Measurements from ENCODE around the gene GPC6.

Gene GPC6

DNA sequence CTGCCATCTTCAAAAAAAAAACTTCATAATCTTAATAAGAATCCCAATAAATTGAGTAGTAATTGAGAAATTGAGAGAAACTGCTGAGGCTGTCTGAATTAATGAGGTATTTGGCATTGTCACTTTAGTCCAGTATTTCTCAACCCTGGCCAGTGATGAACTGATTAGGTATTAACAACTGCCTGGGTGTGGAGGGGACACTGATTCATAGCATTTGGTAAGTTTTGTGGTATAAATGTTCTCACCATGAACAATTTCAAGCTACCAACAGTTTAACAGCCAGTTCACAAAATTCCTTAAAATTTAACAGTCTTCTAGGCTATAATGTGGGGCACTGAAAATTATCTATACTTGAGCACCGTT is 18.3 kb downstream of the GPC6 start:
- Histone ChIP-seq H3K27me3 (ENCODE audit: insufficient read depth, low read length, poor library complexity, severe bottlenecking) (no peaks in the 10 kb centered on the region), H3K9ac (ENCODE audit: low read depth, low read length, poor library complexity, severe bottlenecking) (no peak overlapping the region), H3K4me2 (ENCODE audit: low read depth, low read length, poor library complexity, severe bottlenecking) (no peak overlapping the region), H3K79me2 (ENCODE audit: insufficient read depth, low read length) (no peaks in the 10 kb centered on the region), H3K4me3 (ENCODE audit: low read length, poor library complexity, severe bottlenecking) (no peak overlapping the region), H3F3A (ENCODE audit: low read depth) (no peaks in the 10 kb centered on the region), H4K20me1 (ENCODE audit: insufficient read depth, low read length, poor library complexity, severe bottlenecking) (no peaks in the 10 kb centered on the region), H2AFZ (ENCODE audit: low read length) (no peak overlapping the region), H3K4me1 (ENCODE audit: insufficient read depth, low read length, poor library complexity, severe bottlenecking) (no peaks in the 10 kb centered on the region), H3K9me3 (ENCODE audit: insufficient read depth, low read depth, low read length) (no peaks in the 10 kb centered on the region), H3K9me2 (replicated peaks; ENCODE audit: low read depth, low read length) (no peaks in the 10 kb centered on the region), H3K36me3 (ENCODE audit: insufficient read depth, low read length) (no peaks in the 10 kb centered on the region)
- TF ChIP-seq EZH2phosphoT487 (IDR thresholded peaks at IDR 0.05; ENCODE audit: borderline replicate concordance) = no peak
- TF ChIP-seq, protein P1, sequence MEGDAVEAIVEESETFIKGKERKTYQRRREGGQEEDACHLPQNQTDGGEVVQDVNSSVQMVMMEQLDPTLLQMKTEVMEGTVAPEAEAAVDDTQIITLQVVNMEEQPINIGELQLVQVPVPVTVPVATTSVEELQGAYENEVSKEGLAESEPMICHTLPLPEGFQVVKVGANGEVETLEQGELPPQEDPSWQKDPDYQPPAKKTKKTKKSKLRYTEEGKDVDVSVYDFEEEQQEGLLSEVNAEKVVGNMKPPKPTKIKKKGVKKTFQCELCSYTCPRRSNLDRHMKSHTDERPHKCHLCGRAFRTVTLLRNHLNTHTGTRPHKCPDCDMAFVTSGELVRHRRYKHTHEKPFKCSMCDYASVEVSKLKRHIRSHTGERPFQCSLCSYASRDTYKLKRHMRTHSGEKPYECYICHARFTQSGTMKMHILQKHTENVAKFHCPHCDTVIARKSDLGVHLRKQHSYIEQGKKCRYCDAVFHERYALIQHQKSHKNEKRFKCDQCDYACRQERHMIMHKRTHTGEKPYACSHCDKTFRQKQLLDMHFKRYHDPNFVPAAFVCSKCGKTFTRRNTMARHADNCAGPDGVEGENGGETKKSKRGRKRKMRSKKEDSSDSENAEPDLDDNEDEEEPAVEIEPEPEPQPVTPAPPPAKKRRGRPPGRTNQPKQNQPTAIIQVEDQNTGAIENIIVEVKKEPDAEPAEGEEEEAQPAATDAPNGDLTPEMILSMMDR (conservative IDR thresholded peaks at IDR 0.05; ENCODE audit: low read length) = no peak

DNA sequence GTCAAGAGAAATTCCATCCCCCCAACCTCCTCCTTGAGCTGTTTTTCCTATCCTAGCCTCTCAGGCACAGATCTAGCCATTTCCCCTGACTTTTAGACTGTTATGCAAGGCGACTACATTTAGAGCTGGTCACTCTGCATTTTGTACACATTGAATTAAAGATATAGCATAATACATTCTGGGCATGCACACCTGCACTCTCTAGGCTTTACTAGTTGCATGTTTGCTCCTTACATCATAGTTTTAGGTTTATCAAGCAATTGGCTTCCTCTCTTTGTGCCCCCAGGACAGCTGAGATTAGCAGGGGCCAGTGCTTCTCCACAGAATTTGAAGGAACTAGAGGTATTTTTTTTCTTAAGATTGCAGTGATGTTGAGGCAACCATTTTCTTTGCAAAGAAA is 19.5 kb downstream of the GPC6 start:
- H3K9me2 ChIP-seq (replicated peaks; ENCODE audit: low read depth, low read length) = no peaks in the 10 kb centered on the region
- no peak overlapping the region for H2AFZ ChIP-seq (ENCODE audit: low read length)
- H3K9me3 ChIP-seq (ENCODE audit: insufficient read depth, low read depth, low read length) = no peaks in the 10 kb centered on the region
- H3K27me3 ChIP-seq (ENCODE audit: insufficient read depth, low read length, poor library complexity, severe bottlenecking) = no peaks in the 10 kb centered on the region
- H3K4me1 ChIP-seq (ENCODE audit: insufficient read depth, low read length, poor library complexity, severe bottlenecking) = no peaks in the 10 kb centered on the region
- H3K4me2 ChIP-seq (ENCODE audit: low read depth, low read length, poor library complexity, severe bottlenecking) = no peak overlapping the region
- TF ChIP-seq EZH2phosphoT487 (IDR thresholded peaks at IDR 0.05; ENCODE audit: borderline replicate concordance) = no peak
- TF ChIP-seq, protein P1 (conservative IDR thresholded peaks at IDR 0.05; ENCODE audit: low read length) = no peak
- H3K79me2 ChIP-seq (ENCODE audit: insufficient read depth, low read length) = no peaks in the 10 kb centered on the region
- no peak overlapping the region for H3K4me3 ChIP-seq (ENCODE audit: low read length, poor library complexity, severe bottlenecking)
- H3K36me3 ChIP-seq (ENCODE audit: insufficient read depth, low read length) = no peaks in the 10 kb centered on the region
- no peaks in the 10 kb centered on the region for H4K20me1 ChIP-seq (ENCODE audit: insufficient read depth, low read length, poor library complexity, severe bottlenecking)
- no peaks in the 10 kb centered on the region for H3F3A ChIP-seq (ENCODE audit: low read depth)
- H3K9ac ChIP-seq (ENCODE audit: low read depth, low read length, poor library complexity, severe bottlenecking) = no peak overlapping the region

DNA sequence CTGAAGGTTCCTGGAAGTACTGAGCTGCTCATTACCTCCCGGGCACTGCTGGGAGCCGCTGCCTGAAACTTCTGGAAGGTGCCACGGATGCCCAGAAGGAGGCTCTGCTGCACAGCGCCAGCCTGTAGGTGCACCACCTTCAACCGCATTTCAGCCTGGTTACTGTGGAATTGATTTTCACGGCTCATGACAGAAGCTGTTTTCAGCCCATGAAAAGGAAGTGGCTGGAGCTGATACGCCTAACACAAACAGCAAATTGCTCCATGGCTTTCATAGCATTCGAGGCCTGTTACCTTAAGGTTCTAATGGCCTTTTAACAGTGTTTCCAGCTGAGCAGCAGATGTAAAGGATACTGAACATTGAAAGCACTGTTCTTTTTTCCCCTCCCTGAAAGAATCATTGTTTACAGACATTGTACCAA is 22.0 kb downstream of the GPC6 start:
- no peaks in the 10 kb centered on the region for H3K4me1 ChIP-seq (ENCODE audit: insufficient read depth, low read length, poor library complexity, severe bottlenecking)
- no peak overlapping the region for H3K4me3 ChIP-seq (ENCODE audit: low read length, poor library complexity, severe bottlenecking)
- H3F3A ChIP-seq (ENCODE audit: low read depth) = no peaks in the 10 kb centered on the region
- no peak for TF ChIP-seq EZH2phosphoT487 (IDR thresholded peaks at IDR 0.05; ENCODE audit: borderline replicate concordance)
- TF ChIP-seq, protein P1 (conservative IDR thresholded peaks at IDR 0.05; ENCODE audit: low read length) = peak; percentile 36
- H3K79me2 ChIP-seq (ENCODE audit: insufficient read depth, low read length) = no peaks in the 10 kb centered on the region
- no peaks in the 10 kb centered on the region for H3K9me2 ChIP-seq (replicated peaks; ENCODE audit: low read depth, low read length)
- H2AFZ ChIP-seq (ENCODE audit: low read length) = no peak overlapping the region
- H3K27me3 ChIP-seq (ENCODE audit: insufficient read depth, low read length, poor library complexity, severe bottlenecking) = no peaks in the 10 kb centered on the region
- no peaks in the 10 kb centered on the region for H3K36me3 ChIP-seq (ENCODE audit: insufficient read depth, low read length)
- H3K9me3 ChIP-seq (ENCODE audit: insufficient read depth, low read depth, low read length) = no peaks in the 10 kb centered on the region
- no peak overlapping the region for H3K4me2 ChIP-seq (ENCODE audit: low read depth, low read length, poor library complexity, severe bottlenecking)
- H3K9ac ChIP-seq (ENCODE audit: low read depth, low read length, poor library complexity, severe bottlenecking) = no peak overlapping the region
- H4K20me1 ChIP-seq (ENCODE audit: insufficient read depth, low read length, poor library complexity, severe bottlenecking) = no peaks in the 10 kb centered on the region
